ENCODE measurements around the gene UBFD1.
"Not testable (repeated sequence)": the region's sequence is repeated elsewhere in the genome, so short reads cannot be mapped to it uniquely, and the experiment has no call there.

The UBFD1 gene, protein sequence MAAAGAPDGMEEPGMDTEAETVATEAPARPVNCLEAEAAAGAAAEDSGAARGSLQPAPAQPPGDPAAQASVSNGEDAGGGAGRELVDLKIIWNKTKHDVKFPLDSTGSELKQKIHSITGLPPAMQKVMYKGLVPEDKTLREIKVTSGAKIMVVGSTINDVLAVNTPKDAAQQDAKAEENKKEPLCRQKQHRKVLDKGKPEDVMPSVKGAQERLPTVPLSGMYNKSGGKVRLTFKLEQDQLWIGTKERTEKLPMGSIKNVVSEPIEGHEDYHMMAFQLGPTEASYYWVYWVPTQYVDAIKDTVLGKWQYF

GRCh38 chr16:23556881-23557778 is at the start of gene UBFD1, which contains the start of gene EARS2:
Gene UBFD1, plus strand, starts transcription at chr16:23557727. Its CDS starts 16 bp downstream, at chr16:23557743.
Gene EARS2, minus strand, starts transcription at chr16:23557350. Its CDS starts 7 bp downstream, at chr16:23557343.
- peak; percentile 98 for DNase-seq

GRCh38 chr16:23508589-23509440 is 48.7 kb upstream of the UBFD1 start:
- no peak for DNase-seq

DNA sequence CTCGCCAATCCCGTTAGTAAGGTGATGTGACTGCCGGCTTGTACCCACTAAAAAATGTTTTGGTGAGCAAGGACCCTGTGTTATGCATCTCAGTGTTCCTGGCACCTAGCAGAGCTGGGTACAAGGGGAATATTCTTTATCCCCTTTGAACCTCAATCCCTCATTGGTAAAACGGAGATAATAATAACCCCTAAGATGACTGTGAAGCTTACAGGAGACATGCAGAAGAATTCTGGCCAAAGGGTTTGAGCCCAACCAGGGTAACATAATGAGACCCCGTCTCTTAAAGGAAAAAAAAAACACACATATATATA is 48.1 kb upstream of the UBFD1 start:
- DNase-seq = no peak

DNA sequence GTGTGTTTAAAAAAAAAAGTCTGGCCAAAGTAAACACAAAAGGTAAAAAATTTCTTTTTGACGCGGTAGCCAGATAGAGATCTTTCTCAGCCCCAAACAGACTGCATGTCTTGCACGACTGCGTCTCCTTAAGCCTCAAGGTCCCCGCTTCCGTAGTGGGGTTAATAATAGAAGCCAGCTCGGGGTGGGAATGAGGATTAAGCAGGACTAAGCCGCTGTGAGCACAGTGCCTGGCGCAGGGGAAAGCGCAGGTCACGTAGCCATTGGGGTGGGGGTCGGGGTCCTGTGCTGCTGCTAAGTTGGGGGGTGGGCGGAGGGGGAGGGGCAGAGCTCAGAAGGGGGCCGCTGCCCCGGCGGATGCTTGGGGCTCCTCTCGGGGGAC is 47.8 kb upstream of the UBFD1 start:
- no peak for DNase-seq

- DNase-seq = peak; percentile 75
Observed at GRCh38 chr16:23510164-23510914, 47.2 kb upstream of the UBFD1 start, which contains the start of gene GGA2. Gene GGA2, minus strand, starts transcription at chr16:23510494. Its CDS starts 83 bp downstream, at chr16:23510411.

DNA sequence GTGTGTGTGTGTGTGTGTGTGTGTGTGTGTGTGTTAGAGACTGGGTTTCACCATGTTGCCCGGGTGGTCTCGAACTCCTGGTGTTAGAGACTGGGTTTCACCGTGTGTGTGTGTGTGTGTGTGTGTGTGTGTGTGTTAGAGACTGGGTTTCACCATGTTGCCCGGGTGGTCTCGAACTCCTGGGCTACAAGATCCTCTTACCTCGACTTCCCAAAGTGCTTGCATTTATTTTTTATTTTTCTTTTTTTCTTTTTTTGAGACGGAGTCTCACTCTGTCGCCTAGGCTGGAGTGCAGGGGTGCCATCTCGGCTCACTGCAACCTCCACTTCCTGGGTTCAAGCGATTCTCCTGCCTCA is 46.6 kb upstream of the UBFD1 start:
- not testable (repeated sequence) for DNase-seq

- no peak for DNase-seq
Observed at GRCh38 chr16:23511731-23512130, 45.8 kb upstream of the UBFD1 start.

- DNase-seq = no peak
Observed at GRCh38 chr16:23512168-23512695, 45.3 kb upstream of the UBFD1 start.

DNA sequence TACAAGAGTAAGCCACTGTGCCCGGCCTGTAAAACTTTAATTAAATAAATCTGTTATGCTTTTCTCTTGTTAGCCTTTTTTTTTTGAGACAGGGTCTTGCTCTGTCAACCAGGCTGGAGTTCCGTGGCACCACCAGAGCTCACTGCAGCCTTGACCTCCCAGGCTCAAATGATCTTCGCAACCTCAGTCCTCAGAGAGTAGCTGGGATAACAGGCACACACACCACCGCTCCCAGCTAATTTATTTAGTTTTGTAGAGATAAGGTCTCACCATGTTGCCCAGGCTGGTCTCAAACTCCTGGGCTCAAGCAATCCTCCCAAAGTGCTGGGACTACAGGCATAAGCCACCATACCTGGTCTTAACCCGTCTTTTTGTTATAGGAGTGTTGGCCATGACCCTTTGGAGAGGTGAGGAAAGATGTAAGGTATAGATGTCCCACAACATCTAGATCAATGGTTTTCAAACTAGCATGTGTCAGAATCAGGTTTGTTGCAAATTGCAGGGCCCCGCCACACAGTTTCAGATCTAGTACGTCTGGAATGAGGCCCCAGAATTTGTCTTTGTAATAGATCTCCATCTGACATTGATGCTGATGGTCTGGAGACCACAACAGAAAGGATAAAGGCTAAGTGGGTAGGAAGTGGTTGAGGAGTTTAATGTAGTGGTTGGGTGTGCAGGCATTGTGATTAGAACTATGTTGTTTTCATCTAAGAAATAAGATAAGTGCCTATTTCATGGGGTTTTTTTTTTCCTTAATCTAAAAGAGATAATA is 43.0 kb upstream of the UBFD1 start:
- DNase-seq = peak; percentile 5

- no peak for DNase-seq
Observed at GRCh38 chr16:23515881-23516280, 41.6 kb upstream of the UBFD1 start.

GRCh38 chr16:23516366-23517137 is 41.0 kb upstream of the UBFD1 start:
- peak; percentile 14 for DNase-seq

- DNase-seq = no peak
Observed at GRCh38 chr16:23518435-23518891, 39.1 kb upstream of the UBFD1 start.

- no peak for DNase-seq
Observed at GRCh38 chr16:23519282-23519681, 38.2 kb upstream of the UBFD1 start.

- no peak for DNase-seq
Observed at GRCh38 chr16:23520500-23520899, 37.0 kb upstream of the UBFD1 start.

DNA sequence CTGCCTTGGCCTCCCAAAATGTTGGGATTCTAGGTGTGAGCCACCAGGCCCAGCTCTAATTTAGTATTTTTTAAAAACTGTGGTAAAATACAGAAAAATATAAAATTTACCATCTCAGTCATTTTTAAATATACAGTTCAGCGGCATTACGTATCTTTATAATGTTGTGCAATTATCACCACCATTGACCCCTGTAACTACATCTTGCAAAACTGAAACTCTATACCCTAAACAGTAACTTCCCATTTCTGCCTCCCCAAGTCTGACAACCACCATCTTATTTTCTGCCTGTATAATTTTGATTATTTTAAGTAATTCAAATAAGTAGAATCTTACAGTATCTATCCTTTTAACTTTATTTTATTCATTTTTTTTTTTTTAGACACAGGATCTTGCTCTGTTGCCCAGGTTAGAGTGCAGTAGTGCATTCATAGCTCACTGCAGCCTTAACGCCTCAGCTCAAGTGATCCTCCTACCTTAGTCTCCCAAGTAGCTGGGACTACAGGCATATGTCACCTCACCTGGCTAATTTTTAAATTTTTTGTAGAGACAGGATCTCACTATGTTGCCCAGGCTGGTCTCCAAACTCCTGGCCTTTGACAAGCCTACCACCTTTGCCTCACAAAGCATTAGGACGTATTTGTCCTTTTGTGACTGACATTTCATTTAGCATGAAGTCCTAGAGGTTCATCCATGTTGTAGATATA is 36.3 kb upstream of the UBFD1 start:
- no peak for DNase-seq

GRCh38 chr16:23521965-23522364 is 35.6 kb upstream of the UBFD1 start:
- no peak for DNase-seq

DNA sequence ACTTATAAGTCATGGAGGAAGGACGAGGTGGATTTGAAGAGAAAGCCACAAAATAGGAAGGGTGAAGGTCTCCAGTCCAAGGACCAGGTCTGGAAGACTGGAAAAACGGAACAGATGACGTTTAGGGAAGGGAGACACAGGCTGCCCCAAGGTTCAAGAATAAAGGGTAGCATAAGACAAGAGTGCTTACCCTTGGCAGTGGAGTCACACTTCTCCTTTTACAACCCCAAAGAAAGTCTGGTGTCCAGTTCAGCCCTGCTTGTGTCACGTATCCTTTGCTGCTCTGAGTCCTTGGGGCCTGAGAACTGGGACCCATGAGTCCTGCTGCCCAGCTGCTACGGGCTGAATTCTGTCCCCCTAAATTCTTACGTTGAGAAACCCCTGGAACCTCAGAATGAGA is 34.2 kb upstream of the UBFD1 start:
- DNase-seq = no peak

DNA sequence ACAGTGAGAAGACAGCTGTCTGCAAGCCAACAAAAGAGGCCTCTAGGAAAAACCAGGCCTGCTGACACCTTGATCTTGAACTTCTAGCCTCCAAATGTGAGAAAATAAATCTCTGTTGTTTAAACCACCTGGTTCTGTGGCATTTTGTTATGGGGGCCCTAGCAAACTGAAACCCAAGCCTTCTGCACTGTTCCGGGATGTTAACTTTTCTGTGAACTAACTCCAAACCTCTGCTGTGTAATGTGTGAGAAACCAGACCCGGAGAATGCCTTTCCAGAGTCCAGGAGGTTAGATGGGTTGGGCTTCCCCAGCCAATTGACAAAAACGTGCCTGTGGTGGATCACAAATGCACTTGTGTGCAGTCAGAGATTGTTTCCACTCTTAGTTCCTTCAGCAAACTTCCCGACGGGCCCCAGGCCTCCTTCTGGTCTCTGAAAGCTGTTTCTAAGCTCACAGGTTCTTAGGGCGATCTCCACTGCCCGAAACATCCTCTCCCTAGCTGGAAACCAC is 33.6 kb upstream of the UBFD1 start:
- DNase-seq = no peak

DNA sequence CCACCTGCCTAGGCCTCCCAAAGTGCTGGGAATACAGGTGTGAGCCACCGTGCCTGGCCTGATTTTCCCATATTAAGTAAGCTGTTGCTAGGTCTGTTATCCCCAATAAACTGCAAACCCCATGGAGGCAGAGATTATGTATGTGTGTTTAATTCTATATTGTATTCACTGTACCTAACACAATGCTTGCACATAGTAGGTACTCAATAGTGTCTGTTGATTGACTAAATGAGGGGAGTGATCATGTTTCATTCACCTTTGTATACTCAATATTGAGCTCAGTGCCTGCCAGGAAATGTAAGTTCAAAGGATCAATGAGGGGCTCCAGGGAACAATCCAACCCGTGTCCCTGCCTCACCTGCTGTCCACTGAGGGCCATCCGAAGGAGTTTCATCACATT is 32.6 kb upstream of the UBFD1 start:
- DNase-seq = no peak
